Type B pancreatic cell (in vitro differentiated cells): ENCODE results near the gene DMXL1. TPM values are rescaled to one million over a fixed set of nuclear protein-coding genes. Genes with fewer than 3 reads are reported as not detected.

ENCODE experiments used
- DNase-seq: peaks from one replicate; pipeline ENCODE4 v3.0.0; 2021; ENCODE audit warnings: mixed read lengths; ENCODE audit not compliant: unreplicated experiment; ENCODE audit errors: extremely low spot score
- H3K27ac Mint-ChIP-seq: 2 replicates; pipeline ENCODE4 v1.8.0; 2021; ENCODE audit warnings: mild to moderate bottlenecking, mixed read lengths
- H3K27me3 Mint-ChIP-seq: 2 replicates; pipeline ENCODE4 v1.8.0; 2021; ENCODE audit warnings: mixed read lengths
- H3K36me3 Mint-ChIP-seq: 2 replicates; pipeline ENCODE4 v1.8.0; 2021; ENCODE audit warnings: mixed read lengths
- H3K4me1 Mint-ChIP-seq: one replicate; pipeline ENCODE4 v1.8.0; 2021; ENCODE audit warnings: mixed read lengths; ENCODE audit not compliant: unreplicated experiment
- H3K4me3 Mint-ChIP-seq: 2 replicates; pipeline ENCODE4 v1.8.0; 2021; ENCODE audit warnings: mild to moderate bottlenecking, mixed read lengths
- H3K9me3 Mint-ChIP-seq: 2 replicates; pipeline ENCODE4 v1.8.0; 2021; ENCODE audit warnings: mixed read lengths
- total RNA-seq: library from RNA; stranded (reverse); gene quantifications from 2 replicates; pipeline ENCODE4 v1.2.1, GENCODE V29; 2021; ENCODE audit warnings: low replicate concordance
- TF ChIP-seq, protein P1 (sequence below): fragments of 200-600 bp; sonication (generic); conservative IDR thresholded peaks from 2 replicates; pipeline ENCODE4 v1.5.0; 2021; ENCODE audit warnings: antibody characterized with exemption, mild to moderate bottlenecking

DMXL1 gene
- total RNA-seq, 1 donor from 2014 or later: 31.2 TPM

DNA sequence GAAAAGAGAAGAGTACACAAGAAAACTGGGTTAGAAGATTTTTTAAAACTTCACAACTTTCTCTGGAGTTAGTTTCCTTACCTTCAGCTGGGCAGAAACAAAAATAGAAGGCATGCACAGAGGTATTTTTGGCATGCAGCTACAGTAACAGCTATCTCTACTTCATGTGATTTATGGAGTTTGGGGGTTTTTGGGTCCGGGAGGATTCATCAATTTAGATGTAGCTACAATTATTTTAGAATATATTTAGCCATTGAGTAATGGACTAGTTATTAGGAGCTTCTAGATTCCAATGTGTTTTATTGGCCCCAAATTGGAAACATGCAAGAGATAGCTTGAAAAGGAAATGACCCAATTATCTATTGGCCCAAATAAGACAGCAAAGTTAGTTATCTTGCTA lies 193.3 kb downstream of the DMXL1 start:
- TF ChIP-seq, protein P1, sequence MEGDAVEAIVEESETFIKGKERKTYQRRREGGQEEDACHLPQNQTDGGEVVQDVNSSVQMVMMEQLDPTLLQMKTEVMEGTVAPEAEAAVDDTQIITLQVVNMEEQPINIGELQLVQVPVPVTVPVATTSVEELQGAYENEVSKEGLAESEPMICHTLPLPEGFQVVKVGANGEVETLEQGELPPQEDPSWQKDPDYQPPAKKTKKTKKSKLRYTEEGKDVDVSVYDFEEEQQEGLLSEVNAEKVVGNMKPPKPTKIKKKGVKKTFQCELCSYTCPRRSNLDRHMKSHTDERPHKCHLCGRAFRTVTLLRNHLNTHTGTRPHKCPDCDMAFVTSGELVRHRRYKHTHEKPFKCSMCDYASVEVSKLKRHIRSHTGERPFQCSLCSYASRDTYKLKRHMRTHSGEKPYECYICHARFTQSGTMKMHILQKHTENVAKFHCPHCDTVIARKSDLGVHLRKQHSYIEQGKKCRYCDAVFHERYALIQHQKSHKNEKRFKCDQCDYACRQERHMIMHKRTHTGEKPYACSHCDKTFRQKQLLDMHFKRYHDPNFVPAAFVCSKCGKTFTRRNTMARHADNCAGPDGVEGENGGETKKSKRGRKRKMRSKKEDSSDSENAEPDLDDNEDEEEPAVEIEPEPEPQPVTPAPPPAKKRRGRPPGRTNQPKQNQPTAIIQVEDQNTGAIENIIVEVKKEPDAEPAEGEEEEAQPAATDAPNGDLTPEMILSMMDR: no peak
- H3K4me1 Mint-ChIP-seq: peaks cover 8% of the 10 kb centered on the region
- H3K27ac Mint-ChIP-seq: no peak overlapping the region
- H3K9me3 Mint-ChIP-seq: peaks cover 6% of the 10 kb centered on the region
- no peaks in the 10 kb centered on the region for H3K36me3 Mint-ChIP-seq
- peaks cover 5% of the 10 kb centered on the region for H3K27me3 Mint-ChIP-seq
- no peak overlapping the region for H3K4me3 Mint-ChIP-seq
- no peak for DNase-seq

DNA sequence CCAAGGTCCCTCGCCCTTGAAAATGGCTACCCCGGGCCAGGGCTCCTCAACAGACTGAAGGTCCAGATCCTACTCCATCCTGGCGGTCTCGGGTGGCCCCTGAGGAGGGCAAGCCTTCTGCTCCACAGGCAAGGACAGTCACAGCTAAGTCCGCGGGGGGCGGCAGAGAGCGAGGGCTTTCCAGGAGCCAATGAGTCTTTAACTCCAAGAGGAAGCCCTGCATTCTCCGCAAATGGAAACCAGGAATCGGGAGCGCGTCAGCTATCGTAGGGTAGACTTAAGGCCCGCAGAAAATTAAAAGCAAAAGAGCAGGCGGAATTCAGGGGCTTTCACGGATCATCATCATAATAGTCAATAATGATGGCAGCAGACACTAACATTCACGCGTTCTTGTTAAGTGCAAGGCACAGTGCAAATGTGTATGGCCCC lies 197.1 kb downstream of the DMXL1 start:
- H3K4me1 Mint-ChIP-seq: peaks cover 18% of the 10 kb centered on the region
- H3K27ac Mint-ChIP-seq: peak overlapping the region; percentile 93

DNA sequence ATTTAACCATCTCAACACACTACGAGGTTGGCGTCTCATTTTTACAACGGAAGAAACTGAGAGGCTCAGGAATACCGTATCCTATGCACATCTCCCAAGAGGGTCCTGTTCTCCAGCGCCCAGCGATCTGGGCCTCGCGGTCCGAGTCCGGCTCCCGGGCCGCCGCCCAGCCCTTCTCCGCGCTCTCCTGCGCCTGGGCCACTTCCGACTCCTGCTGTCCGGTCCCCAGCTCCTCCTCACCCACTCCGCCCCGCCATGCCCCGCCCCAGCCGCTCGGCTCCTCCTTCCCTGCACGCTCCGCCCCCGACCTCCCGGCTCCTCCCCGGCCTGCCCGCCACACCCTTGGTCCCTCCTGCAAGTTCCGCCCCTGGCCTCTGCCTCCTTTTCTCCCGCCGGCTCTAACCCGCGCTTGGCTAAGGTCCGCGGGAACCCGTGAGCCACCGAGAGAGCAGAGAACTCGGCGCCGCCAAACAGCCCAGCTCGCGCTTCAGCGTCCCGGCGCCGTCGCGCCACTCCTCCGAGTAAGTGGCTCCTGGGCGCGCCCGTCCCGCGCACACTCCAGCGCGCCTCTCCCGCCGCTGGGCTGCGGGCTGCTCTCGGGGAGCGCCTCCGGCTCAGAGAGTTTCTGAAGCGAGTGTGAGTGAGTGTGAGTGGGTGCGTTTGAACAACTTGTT lies 197.6 kb downstream of the DMXL1 start:
- peak; percentile 96 for DNase-seq
- peak overlapping the region; percentile 97 for H3K4me3 Mint-ChIP-seq
- H3K27me3 Mint-ChIP-seq: peaks cover 8% of the 10 kb centered on the region
- no peaks in the 10 kb centered on the region for H3K36me3 Mint-ChIP-seq
- H3K27ac Mint-ChIP-seq: peak overlapping the region; percentile 93
- TF ChIP-seq, protein P1: no peak
- H3K4me1 Mint-ChIP-seq: peaks cover 23% of the 10 kb centered on the region
- peaks cover 6% of the 10 kb centered on the region for H3K9me3 Mint-ChIP-seq

More for the DNA sequence above, 197.1 kb downstream of the DMXL1 start:
- Mint-ChIP-seq H3K4me3 (peak overlapping the region; percentile 97), H3K27me3 (peaks cover 8% of the 10 kb centered on the region), H3K36me3 (no peaks in the 10 kb centered on the region), H3K9me3 (peaks cover 6% of the 10 kb centered on the region)
- TF ChIP-seq, protein P1: peak; percentile 32
- DNase-seq: peak; percentile 81

DNA sequence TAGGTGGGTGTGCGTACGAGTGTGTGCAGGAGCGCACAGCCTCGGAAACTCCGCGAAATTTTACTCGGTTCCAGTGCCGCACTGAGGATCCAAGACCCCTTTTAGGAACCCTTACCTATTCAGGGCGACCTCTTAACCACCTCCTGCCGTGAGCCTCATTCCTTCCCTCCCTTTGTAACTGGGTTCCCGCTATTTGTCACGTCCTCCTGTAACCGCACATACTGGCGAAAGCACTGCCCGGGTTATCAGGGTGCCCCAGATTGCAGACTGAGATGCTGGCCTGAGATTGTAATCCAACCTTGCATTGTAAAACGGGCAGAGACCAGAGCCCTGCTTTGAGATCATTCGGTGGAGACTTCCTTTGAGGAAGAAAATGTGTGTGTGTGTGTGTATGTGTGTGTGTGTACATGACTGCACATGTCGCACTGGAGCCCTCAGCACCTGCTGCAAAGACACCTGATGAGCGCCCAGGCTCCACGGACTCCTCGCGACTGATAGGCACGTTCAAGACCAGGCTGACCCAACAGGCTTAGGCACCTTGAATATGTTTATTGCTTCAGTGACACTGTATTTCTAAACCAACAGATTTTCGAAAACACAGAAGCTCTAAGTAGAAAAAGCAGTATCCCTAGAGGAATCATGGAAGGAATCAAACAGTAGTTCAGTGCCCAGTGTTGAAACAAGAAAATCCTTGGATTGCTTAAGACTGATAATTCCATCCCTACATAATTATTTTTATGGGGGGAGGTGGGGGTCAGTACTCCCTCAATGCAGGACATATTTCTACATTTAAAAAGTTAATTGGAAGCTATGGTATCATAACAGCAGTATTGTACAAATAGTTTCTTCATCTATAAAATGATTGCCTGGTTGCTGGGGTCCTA lies 198.4 kb downstream of the DMXL1 start:
- Mint-ChIP-seq H3K36me3 (no peaks in the 10 kb centered on the region), H3K4me3 (peak overlapping the region; percentile 97), H3K27me3 (peaks cover 8% of the 10 kb centered on the region), H3K4me1 (peaks cover 28% of the 10 kb centered on the region), H3K9me3 (peaks cover 6% of the 10 kb centered on the region), H3K27ac (peak overlapping the region; percentile 93)
- TF ChIP-seq, protein P1: no peak
- no peak for DNase-seq

DNA sequence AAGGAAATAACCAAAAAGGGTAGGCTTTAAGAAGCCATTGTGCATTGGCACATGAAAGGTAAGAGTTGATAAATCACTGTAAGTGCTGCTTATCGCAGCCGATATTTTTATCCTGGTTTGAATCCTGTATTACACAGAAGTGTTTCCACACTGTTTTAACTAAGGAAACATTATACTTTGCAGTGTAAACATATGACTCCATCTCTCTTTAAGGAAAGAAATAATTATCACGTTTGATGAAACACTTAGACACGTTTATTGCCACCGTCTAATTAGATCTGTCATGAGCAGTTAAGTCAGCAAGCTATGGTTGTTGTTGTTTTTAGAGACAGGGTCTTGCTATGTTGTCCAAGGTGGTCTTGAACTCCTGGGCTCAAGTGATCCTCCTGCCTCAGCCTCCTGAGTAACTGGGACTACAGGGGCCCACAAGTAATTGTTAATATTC lies 199.3 kb downstream of the DMXL1 start:
- no peak for DNase-seq
- Mint-ChIP-seq H3K27ac (peak overlapping the region; percentile 49), H3K36me3 (no peaks in the 10 kb centered on the region), H3K4me3 (peak overlapping the region; percentile 97), H3K9me3 (peaks cover 6% of the 10 kb centered on the region), H3K4me1 (peaks cover 30% of the 10 kb centered on the region), H3K27me3 (peaks cover 8% of the 10 kb centered on the region)
- TF ChIP-seq, protein P1: no peak
